HG02981 (cell line): ENCODE measurements around the gene TTC21A.
A peak's percentile ranks its signal among the peaks of the same experiment; 100 is the strongest.

Source experiments
- ATAC-seq: cut with Tn5 transposase; IDR thresholded peaks from one replicate; pipeline ENCODE4 v1.9.1; 2021; ENCODE audit warnings: mild to moderate bottlenecking, moderate library complexity; ENCODE audit not compliant: unreplicated experiment

TTC21A gene

DNA sequence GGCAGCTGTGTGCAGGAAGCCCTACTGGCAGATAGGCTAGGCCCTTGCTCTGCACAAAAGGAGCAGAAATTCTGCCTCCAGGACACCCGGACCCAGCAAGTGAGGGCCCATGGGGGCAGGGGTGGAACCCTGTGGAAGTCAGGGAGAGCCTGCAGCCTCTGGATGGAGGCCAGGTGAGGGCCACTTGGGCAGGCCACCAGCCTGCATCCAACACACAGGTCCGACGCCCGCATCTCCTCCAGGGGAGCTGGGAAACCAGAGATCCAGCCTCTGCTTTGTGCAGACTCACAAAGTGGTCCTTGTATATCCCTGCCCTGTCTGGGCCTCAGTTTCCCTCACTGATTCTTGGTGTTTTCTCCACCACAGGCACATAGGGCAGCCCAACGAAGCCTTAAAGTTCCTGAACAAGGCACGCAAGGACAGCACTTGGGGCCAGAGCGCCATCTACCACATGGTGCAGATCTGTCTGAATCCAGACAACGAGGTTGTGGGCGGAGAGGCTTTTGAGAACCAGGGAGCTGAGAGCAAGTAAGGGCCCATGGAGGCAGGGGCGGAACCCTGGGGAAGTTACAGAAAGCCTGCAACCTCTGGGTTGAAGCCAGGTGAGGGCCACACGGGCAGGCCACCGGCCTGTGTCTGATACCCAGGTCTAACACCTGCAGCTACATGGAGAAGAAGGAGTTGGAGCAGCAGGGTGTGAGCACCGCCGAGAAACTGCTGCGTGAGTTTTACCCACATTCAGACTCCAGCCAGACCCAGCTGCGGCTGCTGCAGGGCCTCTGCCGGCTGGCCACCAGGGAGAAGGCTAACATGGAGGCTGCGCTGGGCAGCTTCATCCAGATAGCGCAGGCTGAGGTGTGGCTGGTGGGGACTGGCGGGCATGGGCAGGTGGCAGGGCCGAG lies 29.3 kb downstream of the TTC21A start:
- ATAC-seq: no peak

DNA sequence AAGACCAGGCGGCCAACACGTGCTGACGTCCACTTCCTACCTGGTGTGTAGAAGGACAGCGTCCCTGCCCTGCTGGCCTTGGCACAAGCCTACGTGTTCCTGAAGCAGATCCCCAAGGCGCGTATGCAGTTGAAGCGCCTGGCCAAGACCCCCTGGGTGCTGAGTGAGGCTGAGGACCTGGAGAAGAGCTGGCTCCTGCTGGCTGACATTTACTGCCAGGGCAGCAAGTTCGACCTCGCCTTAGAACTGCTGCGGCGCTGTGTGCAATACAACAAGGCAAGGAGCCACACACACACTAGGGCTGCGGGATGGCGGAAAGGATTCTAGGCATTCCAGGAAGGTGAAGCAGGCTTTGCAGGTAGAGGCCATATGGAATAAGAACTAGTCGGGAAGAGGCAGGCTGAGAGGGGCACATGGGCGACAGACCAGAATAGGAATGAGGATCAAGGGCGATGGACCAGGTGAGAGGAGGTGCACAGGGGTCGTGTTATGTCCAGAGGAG lies 30.0 kb downstream of the TTC21A start:
- ATAC-seq: no peak

DNA sequence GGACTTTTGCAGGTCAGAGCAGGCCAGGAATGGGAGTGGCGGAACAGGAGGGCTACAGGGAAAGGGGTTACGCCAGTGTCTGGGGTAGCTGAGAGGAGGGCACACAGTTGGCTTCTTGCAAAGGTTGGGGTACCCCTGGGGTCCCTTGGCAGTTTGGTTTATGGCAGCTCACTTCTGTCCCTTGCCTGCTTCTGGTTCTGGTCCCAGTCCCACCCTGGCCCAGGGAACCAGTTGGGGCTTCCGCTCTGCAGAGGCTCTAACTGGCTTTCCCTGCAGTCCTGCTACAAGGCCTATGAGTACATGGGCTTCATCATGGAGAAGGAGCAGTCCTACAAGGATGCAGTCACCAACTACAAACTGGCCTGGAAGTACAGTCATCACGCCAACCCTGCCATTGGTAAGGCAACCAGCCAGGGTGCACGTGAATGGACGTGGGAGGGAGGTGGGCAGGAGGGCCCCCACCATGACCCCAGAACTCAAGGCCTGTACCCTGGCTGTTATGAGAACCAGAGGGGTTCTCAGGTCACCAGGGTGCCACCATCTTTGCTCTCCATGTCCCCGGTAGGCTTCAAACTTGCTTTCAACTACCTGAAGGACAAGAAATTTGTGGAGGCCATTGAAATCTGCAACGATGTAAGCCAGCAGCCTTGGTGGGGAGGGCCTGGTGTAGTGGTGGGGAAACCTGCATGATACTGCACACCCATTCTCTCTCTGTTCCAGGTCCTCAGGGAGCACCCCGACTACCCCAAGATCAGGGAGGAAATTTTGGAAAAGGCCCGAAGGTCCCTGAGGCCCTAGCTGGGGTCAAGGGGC lies 30.7 kb downstream of the TTC21A start:
- ATAC-seq: no peak

DNA sequence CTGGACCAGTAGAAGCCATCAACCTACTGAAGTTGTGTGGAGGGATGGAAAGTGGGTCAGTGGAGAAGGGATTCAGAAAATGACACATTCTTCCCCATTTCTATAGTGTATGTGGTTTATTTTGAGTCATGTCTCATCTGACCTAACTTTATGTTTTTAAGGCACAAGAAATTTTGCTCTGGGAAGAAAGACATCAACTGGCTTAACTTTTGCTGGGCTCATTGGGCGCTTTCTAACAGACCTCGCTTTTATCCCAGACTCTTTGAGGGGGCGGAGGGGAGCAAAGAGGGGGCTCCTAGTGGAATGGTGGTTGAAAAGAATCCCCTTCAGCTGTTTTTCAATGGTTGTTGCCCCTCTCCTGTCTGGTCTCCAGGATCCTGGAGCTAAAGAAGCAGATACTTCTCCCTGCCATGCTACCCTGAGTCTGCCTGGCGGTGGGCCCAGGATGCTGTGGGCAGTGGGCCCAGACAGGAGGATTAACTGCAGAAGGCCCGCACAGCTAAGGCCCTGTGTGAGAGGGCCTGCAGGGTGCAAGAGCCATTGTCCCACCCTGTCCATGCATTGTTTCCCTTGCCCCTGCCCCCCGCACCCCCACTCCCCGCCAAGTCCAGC lies 31.4 kb downstream of the TTC21A start:
- ATAC-seq: no peak

DNA sequence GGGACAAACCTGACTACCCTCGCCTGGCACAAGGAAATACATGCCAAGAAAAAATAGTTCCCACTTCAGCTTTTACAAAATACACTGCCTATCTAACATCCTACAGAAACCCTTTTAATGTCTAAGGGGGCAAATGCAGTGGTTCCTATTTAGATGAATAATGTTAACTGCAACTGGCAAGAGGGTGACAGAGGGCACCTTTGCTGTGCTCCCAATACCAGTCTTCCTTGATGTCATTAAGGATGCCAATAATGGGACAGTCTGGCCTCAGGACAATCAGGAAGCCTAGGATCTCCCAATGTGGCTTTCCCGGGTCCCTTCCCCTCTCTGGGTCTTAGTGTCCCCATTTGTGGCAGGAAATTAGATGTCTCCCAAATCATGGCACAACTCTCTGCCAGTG lies 32.0 kb downstream of the TTC21A start:
- no peak for ATAC-seq

DNA sequence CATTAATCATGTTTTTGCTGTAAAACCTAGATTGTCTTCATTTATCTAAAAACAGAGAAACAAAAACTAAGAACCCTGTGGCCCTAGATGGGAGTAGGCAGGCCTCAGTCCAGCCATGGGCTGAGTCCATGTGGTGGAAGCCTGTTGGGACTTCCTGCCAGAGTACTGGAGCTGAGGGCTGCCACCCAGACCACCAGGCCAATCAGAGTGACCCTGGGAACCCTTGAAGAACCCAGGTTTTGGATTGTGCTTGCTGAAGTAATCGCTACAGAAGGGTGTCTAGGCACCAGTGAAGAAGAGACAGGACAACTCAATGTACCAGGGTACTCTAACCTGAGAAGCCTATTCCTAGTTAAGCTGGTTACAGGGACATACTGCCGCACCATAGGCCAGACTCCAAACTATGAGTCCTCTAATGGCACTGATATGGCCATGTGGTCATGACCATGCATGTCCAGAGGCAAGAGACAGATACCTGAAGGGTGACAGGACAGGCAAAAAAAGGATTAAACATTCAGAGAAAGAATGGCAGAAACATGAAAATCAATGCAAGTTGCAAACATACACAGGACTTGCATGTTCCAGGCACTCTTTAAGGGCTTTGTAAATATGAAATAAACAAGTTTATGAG lies 33.0 kb downstream of the TTC21A start:
- no peak for ATAC-seq

DNA sequence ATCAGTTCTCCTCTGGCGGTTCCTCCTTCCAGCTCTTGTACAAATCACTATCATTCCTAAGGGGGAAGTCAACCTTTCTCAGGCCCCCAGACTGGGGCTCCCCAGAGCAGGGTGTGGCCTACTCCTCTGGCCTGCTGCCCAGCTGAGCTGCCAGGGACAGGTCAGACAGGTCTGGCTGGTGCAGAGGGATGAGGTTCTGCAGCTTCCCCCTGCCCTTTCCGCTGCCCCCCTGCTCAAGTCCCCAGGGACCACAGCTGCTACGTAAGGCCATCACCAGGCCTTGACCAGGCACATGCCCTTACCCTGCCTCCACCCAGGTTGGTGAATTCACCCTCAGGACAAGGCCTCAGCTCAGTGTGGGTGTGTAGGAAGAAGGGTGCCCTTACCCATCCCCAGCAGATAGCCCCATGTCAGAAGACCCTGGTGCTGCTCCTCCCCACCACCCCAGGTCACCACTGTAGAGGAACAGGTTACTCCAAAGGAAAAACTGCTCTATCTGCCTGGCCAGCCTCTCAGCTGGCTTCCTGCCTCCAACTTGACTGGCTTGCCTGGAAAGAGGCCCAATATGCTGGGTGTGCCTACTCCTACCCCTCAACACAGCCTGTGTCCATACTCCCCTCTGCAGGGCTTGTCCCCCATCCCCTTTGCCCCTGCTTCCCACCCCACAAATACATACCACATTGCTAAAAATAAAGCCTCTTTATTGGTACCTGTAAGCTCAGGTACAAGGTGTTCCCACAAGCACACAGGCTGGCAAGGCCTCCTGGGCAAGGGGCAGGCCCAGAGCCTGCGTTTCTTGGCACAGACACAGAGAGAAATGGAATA lies 33.9 kb downstream of the TTC21A start:
- ATAC-seq: no peak

DNA sequence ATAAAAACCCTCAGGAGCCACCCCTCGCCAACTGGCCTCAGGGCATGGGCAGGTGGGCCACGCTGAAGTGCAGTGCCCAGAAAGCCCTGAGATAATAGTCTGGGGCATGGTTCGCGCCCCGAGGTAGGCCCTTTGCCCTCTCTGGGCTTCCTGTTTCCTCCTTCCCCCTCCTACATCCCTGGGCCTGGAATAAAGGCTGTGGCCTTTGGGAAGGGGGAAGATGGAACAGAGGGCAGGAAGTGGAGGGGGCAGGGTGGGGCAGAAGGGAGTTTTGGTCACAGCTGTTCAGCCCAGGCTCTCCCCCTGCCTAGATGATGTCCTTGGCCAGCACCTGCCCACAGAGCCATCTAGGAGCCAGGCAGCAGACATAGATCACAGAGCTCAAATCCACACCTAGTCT lies 34.6 kb downstream of the TTC21A start:
- no peak for ATAC-seq

DNA sequence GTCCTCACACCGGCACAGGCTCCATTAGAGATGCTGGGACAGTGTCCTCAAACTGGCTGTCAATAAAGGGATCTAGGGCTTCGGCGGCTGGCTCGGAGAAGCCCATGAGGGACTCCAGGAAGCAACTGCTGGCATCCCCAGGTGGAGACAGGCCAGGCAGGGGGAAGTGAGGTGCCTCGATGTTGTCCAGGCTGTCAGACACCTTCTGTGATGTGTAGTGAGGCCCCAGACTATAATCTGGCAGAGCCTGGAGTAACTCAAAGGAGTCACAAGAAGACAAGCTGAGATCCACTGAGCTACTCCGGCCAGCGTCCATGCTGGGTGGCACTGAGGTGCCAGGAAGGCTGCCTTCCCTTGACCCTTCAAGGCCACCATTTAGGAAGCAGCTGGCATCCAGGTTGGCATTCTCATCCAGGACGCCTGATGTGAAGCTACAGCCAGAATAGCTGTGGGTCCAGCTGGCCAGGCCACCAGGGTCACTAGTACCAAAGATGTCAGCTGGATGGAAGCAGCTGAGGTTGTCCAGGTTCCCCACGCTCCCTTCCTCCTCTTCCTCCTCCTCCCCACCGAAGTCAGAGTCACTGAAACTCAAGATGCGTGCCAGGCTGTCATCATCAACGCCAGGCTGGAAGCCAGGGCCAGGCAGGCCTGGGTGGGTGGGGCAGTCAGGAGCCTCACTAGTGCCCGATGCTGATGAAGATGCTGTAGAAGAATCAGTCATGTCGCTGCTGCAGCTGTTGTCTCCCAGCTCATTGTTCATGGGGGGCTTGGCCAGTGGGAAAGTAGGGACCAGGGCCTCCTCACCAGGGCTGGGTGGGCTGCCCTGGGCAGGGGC lies 35.8 kb downstream of the TTC21A start:
- ATAC-seq: no peak

DNA sequence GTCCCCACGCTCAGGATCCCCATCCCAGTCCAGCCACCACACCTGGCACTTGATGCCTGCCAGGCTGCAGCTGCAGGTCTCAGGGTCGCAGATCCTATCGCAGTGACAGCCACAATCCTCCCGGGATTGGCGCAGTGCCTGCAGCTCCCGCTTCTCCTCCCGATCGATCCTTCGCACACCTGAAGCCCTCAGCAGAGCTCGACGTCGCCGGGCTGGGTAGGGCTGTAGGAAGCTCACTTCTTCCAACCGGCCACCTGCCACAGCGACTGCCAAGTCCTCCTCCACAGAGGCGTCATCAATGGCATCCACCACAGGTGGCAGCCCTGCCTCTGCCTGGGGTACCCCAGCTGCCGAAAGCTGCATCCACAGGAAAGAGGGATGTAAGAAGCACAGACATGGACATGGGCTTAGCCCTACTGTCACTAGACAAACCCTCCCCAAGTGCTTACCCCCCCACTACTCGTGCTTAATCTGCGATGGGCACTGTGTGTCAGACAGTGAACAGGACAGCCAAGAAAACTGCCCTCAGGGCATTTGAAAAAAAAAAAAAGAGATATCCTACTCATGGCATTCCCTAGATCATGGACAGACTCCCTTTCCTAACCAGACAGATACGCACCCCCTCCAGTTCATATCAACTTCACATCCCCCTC lies 36.7 kb downstream of the TTC21A start:
- no peak for ATAC-seq

DNA sequence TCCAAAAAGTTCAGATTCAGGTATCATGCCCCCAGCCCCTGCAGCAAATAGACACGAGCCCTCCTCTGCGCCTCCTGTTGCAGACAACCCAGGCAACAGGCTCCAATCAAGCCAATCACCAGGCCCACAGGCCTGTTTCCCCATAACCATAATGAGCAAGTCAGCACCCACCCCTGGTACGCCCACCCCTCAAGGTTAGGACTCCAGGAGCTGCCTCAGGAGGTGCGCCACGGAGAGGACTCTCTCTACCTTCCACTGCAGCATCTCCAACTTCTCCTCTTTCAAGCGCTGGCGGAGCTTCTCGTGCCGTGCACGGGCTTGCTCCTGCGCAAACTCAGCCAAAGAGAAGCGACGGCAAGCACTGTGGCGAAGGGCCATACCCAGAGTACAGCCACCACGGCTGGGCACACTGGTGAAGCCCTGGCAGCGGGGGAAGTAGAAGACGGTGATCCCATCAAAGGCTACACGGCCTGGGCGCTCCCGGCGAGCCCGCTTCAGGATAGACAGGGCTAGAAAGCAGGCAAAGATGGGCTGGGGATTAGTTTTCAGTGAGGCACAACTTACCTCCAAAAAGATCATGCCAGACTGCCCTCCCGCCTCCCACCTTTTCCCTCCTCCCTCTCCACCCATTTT lies 37.4 kb downstream of the TTC21A start:
- no peak for ATAC-seq

DNA sequence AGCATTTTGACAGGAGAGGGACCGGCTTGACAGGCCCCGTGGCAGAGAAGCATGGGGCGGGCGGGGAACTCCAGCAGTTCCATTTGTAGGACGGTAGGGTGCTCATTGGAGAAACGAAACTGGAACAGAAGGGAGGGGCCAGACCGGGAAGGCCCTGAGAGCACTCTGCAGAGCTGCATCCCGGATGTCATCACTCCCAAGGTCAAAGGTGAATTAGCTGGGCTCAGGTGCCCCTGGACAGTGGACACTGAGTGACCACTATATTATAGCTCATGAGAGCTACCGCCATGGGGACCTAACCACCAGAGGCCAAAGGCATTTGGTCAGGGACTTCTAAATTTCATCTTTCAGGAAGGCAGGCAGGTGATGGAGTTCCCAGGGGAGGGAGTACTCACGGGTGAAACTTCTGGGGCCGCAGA lies 38.6 kb downstream of the TTC21A start:
- ATAC-seq: no peak

DNA sequence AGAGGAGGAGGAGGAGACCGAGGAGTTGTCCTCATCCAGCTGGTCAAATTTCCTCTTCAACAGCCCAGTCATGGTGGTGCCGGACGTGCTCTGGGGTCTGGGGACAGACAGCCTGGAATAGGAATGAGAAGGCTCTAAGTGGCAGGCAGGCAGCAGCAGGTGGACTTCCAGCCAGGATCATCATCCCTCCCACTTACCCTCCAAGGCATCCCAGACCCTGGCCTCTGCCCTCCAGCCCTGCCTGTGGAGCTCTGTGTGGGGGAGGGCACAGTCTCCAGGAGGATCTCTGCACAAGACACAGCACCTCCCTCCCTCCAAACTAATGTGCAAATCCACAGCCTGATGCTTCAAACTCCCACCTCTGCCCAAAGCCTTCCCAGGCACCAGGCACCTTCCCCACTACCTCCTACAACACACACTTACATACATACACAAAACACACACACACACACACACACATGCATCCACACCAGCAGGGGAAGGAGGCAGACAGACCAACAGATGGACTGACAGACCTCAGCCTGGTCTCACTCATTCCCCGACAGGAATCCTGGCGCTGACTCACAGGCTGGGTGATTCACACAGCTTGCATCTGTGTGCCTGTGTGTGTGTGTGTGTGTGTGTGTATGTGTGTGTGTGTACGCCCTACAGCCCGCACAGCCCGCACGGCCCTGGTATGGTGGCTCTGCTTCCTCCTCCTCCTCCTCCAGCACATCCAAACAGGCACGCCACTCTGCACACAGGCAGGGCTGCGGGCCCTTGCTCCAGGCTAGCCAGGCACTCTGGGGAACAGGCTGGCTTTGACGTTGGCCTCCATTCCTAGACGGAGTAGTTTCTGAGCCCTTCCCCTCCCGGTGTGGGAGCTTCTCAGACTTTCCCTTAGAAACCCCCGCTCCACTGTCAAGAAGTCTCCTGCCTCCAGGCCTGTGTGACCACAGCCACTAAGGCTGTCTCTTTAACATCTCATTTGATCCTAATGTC lies 39.4 kb downstream of the TTC21A start:
- ATAC-seq: no peak

DNA sequence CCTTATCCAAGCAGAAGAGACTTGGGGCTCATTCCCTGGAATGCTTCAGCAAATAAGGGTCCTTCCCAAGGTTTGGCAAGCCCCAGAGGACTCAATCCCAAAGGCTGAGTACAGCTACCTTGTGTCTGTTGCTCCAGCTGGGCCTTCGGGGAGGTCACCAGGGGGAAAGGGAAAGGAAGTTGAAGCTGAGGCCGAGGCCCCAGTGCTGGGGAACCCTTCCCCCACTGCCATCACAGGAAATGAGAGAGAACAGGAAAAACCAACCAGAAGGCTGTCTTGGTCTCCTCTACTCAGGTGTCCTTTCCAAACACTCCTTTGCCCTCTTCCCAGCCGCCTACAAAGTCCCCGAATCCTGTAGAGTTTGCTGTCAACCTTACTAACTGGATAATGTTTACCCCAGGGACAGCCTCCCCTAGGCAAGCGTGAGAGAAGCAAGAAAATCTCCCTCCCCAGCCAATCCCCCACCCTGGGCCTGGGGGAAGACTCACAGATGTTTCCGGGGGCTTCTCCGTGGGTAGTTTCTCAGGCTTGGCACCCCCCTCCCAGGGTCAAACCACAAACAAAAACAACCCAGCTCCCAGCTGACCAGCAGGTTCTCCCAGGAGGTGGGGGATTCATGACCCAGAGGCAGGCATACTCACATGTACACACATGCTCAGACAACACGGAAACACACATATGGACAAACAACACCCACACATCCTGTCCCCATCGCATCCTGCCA lies 40.4 kb downstream of the TTC21A start:
- peak; percentile 25 for ATAC-seq

DNA sequence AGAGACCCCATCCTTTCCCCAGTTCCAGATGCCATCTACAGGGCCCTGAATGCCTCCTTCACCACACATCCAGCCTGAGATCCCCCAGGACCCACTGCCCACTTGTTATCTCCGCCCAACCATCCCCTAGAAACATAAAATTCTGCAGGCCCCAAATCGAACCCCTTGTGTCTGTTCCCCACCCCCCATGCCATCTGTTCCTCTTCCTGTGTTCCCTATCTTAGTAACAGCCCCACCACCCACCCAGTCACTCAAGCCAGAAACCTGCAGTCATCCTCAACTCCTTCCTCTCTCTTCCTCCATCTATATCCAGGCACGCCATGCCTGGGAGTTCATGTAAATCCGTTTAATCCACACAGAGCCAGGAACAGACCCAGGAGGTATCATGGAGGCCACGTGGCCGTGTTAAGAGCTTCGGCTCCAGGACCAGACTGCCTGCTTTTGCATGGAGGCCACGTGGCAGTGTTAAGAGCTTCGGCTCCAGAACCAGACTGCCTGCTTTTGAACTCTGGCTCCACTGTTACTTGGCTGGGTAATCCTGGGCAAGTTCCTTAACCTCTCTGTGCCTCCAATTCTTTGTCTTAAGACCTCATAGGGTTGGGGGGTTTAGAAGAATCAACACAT lies 41.1 kb downstream of the TTC21A start:
- ATAC-seq: no peak

DNA sequence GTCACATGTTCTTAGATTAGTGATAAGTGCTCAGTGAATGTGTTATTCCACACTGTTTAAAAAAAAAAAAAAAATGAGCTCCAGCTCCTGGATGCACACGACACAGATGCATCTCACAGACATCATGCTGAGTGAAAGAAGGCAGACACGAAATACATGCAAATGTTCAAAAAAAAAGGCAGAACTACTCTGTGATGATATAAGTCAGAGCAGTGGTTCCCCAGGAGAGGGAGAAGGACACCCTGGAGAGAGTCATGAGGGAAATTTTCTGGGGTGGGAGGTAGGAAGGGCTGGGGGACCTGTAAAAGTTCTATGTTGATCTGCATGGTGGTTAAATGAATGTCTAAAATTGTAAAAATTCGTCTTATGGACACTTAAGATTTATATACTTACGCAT lies 41.6 kb downstream of the TTC21A start:
- no peak for ATAC-seq
